Measurements from ENCODE around the gene SERPIND1. TPM values are rescaled to one million over a fixed set of nuclear protein-coding genes. Genes with fewer than 3 reads are reported as not detected.
"Not testable (repeated sequence)": the region's sequence is repeated elsewhere in the genome, so short reads cannot be mapped to it uniquely, and the experiment has no call there.

Gene SERPIND1
- total RNA-seq, 2 donors from 2014 or later: 0.32 TPM; not detected in 1

- no peaks in the 10 kb centered on the region for H3K9me3 ChIP-seq
- H3K36me3 ChIP-seq: no peaks in the 10 kb centered on the region
- TF ChIP-seq, protein P1, sequence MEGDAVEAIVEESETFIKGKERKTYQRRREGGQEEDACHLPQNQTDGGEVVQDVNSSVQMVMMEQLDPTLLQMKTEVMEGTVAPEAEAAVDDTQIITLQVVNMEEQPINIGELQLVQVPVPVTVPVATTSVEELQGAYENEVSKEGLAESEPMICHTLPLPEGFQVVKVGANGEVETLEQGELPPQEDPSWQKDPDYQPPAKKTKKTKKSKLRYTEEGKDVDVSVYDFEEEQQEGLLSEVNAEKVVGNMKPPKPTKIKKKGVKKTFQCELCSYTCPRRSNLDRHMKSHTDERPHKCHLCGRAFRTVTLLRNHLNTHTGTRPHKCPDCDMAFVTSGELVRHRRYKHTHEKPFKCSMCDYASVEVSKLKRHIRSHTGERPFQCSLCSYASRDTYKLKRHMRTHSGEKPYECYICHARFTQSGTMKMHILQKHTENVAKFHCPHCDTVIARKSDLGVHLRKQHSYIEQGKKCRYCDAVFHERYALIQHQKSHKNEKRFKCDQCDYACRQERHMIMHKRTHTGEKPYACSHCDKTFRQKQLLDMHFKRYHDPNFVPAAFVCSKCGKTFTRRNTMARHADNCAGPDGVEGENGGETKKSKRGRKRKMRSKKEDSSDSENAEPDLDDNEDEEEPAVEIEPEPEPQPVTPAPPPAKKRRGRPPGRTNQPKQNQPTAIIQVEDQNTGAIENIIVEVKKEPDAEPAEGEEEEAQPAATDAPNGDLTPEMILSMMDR (IDR thresholded peaks at IDR 0.05): no peak
- no peak overlapping the region for H3K27ac ChIP-seq
- H3K4me1 ChIP-seq: no peaks in the 10 kb centered on the region
- H3K9ac ChIP-seq (ENCODE audit: low read depth in 2 of 2, low read length in 2 of 2): no peak overlapping the region
- no peak overlapping the region for H3K4me3 ChIP-seq
- DNase-seq: no peak
- intact Hi-C loops (cut with DNase I): no loop called here
- no peaks in the 10 kb centered on the region for H3K27me3 ChIP-seq
These were observed 49.4 kb downstream of the SERPIND1 start for GRCh38 chr22:20823264-20823663.

DNA sequence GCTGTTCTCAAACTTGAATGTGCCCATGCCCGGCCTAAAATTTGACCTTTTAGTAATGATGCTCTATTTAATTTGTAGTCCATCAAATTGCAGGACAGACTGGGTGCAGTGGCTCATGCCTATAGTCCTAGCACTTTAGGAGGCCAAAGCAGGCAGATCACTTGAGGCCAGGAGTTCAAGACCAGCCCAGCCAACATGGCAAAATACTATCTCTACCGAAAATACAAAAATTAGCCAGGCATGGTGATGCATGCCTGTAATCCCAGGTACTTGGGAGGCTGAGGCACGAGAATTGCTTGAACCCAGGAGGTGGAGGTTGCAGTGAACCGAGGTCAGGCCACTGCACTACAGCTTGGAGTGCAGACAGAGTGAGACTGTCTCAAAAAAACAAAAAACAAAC, 51.3 kb downstream of the SERPIND1 start:
- H3K4me1 ChIP-seq; H3K27ac ChIP-seq; intact Hi-C loops (cut with DNase I); H3K9me3 ChIP-seq; H3K9ac ChIP-seq (ENCODE audit: low read depth in 2 of 2, low read length in 2 of 2); H3K27me3 ChIP-seq; H3K36me3 ChIP-seq; H3K4me3 ChIP-seq; DNase-seq: not testable (repeated sequence)

- intact Hi-C loops (cut with DNase I): no loop called here
- Histone ChIP-seq H3K9me3 (no peaks in the 10 kb centered on the region), H3K36me3 (no peaks in the 10 kb centered on the region), H3K4me1 (no peaks in the 10 kb centered on the region), H3K9ac (ENCODE audit: low read depth in 2 of 2, low read length in 2 of 2) (no peak overlapping the region), H3K27me3 (no peaks in the 10 kb centered on the region), H3K4me3 (no peak overlapping the region), H3K27ac (no peak overlapping the region)
- no peak for DNase-seq
- TF ChIP-seq, protein P1 (IDR thresholded peaks at IDR 0.05): no peak
These were observed 51.7 kb downstream of the SERPIND1 start for GRCh38 chr22:20825624-20826023.

- H3K4me3 ChIP-seq; DNase-seq; H3K27ac ChIP-seq; intact Hi-C loops (cut with DNase I); H3K9ac ChIP-seq (ENCODE audit: low read depth in 2 of 2, low read length in 2 of 2); H3K4me1 ChIP-seq; H3K27me3 ChIP-seq; H3K36me3 ChIP-seq; H3K9me3 ChIP-seq: not testable (repeated sequence)
These were observed 52.6 kb downstream of the SERPIND1 start for GRCh38 chr22:20826373-20827152.

DNA sequence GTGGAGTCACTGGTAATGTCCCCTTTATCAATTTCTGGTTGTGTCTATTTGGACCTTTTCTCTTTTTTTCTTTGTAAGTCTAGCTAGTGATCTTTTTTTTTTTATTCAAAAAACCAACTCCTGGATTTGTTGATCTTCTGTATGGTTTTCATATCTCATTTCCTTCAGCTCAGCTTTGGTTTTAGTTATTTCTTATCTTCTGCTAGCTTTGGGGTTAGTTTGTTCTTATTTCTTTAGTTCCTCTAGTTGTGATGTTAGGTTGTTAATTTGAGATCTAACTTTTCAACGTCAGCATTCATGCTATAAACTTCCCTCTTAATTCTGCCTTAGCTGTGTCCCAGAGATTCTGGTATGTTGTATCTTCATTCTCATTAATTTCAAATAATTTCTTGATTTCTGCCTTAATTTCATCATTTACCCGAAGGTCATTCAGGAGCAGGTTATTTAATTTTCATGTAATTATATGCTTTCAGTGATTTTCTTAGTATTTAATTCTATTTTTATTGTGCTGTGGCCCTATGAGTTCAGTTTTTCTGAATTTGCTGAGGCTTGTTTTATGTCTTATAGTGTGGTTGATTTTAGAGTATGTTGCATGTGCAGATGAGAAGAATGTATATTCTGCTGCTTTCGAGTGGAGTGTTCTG, 55.7 kb downstream of the SERPIND1 start:
- peaks cover 5% of the 10 kb centered on the region for H3K36me3 ChIP-seq
- TF ChIP-seq, protein P1 (IDR thresholded peaks at IDR 0.05): no peak
- no peaks in the 10 kb centered on the region for H3K27me3 ChIP-seq
- H3K9me3 ChIP-seq: no peaks in the 10 kb centered on the region
- intact Hi-C loops (cut with DNase I): no loop called here
- H3K27ac ChIP-seq: no peak overlapping the region
- no peak overlapping the region for H3K4me3 ChIP-seq
- H3K4me1 ChIP-seq: no peaks in the 10 kb centered on the region
- DNase-seq: no peak
- H3K9ac ChIP-seq (ENCODE audit: low read depth in 2 of 2, low read length in 2 of 2): no peak overlapping the region

- Histone ChIP-seq H3K9ac (ENCODE audit: low read depth in 2 of 2, low read length in 2 of 2) (no peak overlapping the region), H3K27me3 (no peaks in the 10 kb centered on the region), H3K4me3 (no peak overlapping the region), H3K27ac (no peak overlapping the region), H3K4me1 (no peaks in the 10 kb centered on the region), H3K9me3 (no peaks in the 10 kb centered on the region), H3K36me3 (peaks cover 5% of the 10 kb centered on the region)
- TF ChIP-seq, protein P1 (IDR thresholded peaks at IDR 0.05): no peak
- DNase-seq: no peak
- intact Hi-C loops (cut with DNase I): no loop called here
These were observed 59.3 kb downstream of the SERPIND1 start for GRCh38 chr22:20833225-20833665.

Measured in colonic mucosa (tissue), 4 donors.